Upper lobe of right lung (tissue), 1 donor: ENCODE data around the gene MB21D2. TPM values are rescaled to one million over a fixed set of nuclear protein-coding genes. Genes with fewer than 3 reads are reported as not detected.

Experiments used
- ATAC-seq: fragments of 200-7000 bp; cut with Tn5 transposase; one replicate; pipeline ENCODE4 v1.9.1; 2020; ENCODE audit warnings: mild to moderate bottlenecking, moderate library complexity
- DNase-seq: peaks from one replicate; pipeline ENCODE4 v3.0.0-alpha.2; 2020
- H3K27ac ChIP-seq: fragments of 200-600 bp; one replicate; pipeline ENCODE4 v1.8.0; 2022
- H3K27me3 ChIP-seq: fragments of 200-600 bp; one replicate; pipeline ENCODE4 v1.8.0; 2022; ENCODE audit warnings: mild to moderate bottlenecking
- H3K36me3 ChIP-seq: fragments of 200-600 bp; one replicate; pipeline ENCODE4 v1.8.0; 2022
- H3K4me1 ChIP-seq: fragments of 200-600 bp; one replicate; pipeline ENCODE4 v1.8.0; 2022
- H3K4me3 ChIP-seq: fragments of 200-600 bp; one replicate; pipeline ENCODE4 v1.8.0; 2022; ENCODE audit warnings: mild to moderate bottlenecking
- H3K9me3 ChIP-seq: fragments of 200-600 bp; one replicate; pipeline ENCODE4 v1.8.0; 2022
- CTCF ChIP-seq: fragments of 200-600 bp; IDR thresholded peaks from one replicate; pipeline ENCODE4 v1.8.0; 2022; ENCODE audit warnings: antibody characterized with exemption
- intact Hi-C: fragments of 100-400 bp; cut with DNase I; formaldehyde crosslinking; loops from one replicate; pipeline ENCODE4 v1.11.0; 2022
- total RNA-seq: library from RNA; stranded (reverse); fragmentation: NEBNext Ultra II Directional; extraction: Animal tissue kit (Norgen Biotek cat#: 25700); gene quantifications from one replicate; pipeline ENCODE4 v1.2.1, GENCODE V29; 2021
- donor health status: DM: no; HTN: yes; CAD: no; lungs with severe emphysema.

Gene MB21D2
- total RNA-seq, 1 donor from 2014 or later, result 8.0 TPM

GRCh38 chr3:192845526-192845855, 72.2 kb downstream of the MB21D2 start:
- ATAC-seq (no peak), DNase-seq (no peak)
- no peak for TF ChIP-seq CTCF
- H3K27me3 ChIP-seq, result no peaks in the 10 kb centered on the region
- no peak overlapping the region for H3K4me3 ChIP-seq
- no peaks in the 10 kb centered on the region for H3K9me3 ChIP-seq
- H3K4me1 ChIP-seq, result peaks cover 6% of the 10 kb centered on the region
- intact Hi-C loops, result no loop called here
- no peaks in the 10 kb centered on the region for H3K36me3 ChIP-seq
- H3K27ac ChIP-seq, result no peak overlapping the region

DNA sequence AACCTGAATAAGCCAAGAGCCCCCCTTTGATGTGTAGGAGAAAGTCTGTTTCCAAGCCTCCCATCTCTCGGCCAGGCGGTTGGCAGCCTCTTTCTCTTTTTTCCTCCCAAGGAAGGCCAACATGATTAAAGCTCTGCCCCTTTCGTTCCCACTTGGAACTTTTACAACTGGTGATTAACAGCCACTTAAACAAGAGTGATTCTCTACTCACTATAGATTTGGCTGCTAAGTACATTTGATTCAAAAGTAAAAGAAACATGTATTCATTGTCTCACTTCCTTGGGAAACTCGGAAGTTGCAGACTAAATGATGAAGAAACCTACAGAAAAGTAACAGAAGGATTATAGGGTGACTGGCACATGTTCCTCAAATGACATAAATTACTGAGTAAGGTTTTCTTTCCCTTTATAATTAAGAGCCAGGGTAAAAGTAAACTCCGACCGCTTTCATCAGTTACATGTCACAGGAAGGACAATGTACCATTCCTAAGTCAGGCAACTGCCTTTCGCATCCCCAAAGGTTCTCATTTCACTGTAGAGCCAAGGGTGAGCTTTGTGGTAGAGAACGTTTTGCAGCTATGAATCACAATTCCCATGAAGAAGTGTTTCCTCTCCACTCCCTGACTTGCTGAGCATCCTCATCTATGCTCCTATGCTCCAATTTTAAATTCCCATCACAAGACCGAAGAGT, 72.7 kb downstream of the MB21D2 start:
- intact Hi-C loops, result no loop called here
- no peak overlapping the region for H3K27ac ChIP-seq
- H3K4me3 ChIP-seq, result no peak overlapping the region
- no peaks in the 10 kb centered on the region for H3K36me3 ChIP-seq
- TF ChIP-seq CTCF, result no peak
- no peaks in the 10 kb centered on the region for H3K27me3 ChIP-seq
- DNase-seq, result no peak
- H3K9me3 ChIP-seq, result no peaks in the 10 kb centered on the region
- peaks cover 6% of the 10 kb centered on the region for H3K4me1 ChIP-seq
- ATAC-seq, result peak; percentile 18

DNA sequence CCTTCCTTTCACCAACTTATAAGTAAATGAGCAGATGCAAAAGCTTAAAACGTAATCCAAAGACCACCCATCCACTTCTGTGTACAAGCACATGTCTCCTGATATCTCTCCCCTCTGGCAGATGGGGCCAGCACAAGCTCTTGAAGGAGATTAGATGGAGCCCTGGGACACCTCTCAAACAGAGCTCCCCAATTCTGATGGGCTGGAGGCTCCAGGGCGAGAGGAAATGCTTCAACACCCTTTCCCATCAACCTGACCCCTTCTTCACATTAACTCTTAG, 73.2 kb downstream of the MB21D2 start:
- Histone ChIP-seq H3K9me3 (no peaks in the 10 kb centered on the region), H3K4me1 (peaks cover 6% of the 10 kb centered on the region), H3K27me3 (no peaks in the 10 kb centered on the region), H3K27ac (no peak overlapping the region), H3K36me3 (no peaks in the 10 kb centered on the region), H3K4me3 (no peak overlapping the region)
- ATAC-seq (no peak), DNase-seq (no peak)
- intact Hi-C loops, result no loop called here
- TF ChIP-seq CTCF, result no peak

GRCh38 chr3:192843723-192844485, 73.8 kb downstream of the MB21D2 start:
- peak; percentile 61 for ATAC-seq
- Histone ChIP-seq H3K36me3 (no peaks in the 10 kb centered on the region), H3K9me3 (no peaks in the 10 kb centered on the region), H3K27me3 (no peaks in the 10 kb centered on the region), H3K4me3 (no peak overlapping the region), H3K27ac (no peak overlapping the region), H3K4me1 (peaks cover 6% of the 10 kb centered on the region)
- no peak for DNase-seq
- TF ChIP-seq CTCF, result no peak
- intact Hi-C loops, result no loop called here

DNA sequence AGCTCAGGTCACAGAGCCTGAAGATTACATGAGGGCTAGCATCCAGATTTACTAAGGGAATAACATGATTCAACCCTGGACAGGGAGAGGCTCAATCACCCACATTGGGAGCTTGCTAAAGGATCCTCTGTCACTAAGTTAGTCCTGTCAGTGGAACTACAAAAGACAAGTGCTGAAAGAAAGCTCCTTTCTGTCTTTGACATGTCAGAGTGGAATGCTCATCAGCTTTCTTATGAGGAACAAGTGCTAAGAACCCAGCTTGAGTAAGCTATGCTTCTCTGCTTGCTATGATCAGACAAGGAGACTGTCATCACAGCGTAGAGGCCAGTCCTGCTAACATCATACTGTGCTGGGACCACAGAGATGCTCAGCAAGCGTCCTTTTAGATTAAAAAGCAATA, 74.5 kb downstream of the MB21D2 start:
- TF ChIP-seq CTCF, result no peak
- DNase-seq, result no peak
- intact Hi-C loops, result no loop called here
- Histone ChIP-seq H3K36me3 (no peaks in the 10 kb centered on the region), H3K27ac (no peak overlapping the region), H3K9me3 (no peaks in the 10 kb centered on the region), H3K4me1 (peaks cover 3% of the 10 kb centered on the region), H3K4me3 (no peak overlapping the region), H3K27me3 (no peaks in the 10 kb centered on the region)
- ATAC-seq, result no peak
